Stimulated activated naive CD4-positive, alpha-beta T cell (primary cell): ENCODE results near the gene FAM83B.
"Not testable (repeated sequence)": the region's sequence is repeated elsewhere in the genome, so short reads cannot be mapped to it uniquely, and the experiment has no call there.

ENCODE experiments used
- DNase-seq, 6 experiments: peaks; one replicate each; lab custom pipeline; 2025; lab: John Stamatoyannopoulos, UW

Gene FAM83B

GRCh38 chr6:54846243-54846856 is at the start of gene FAM83B:
TSS of gene FAM83B (plus strand) at chr6:54846771. CDS start at chr6:54870247, 23,476 bp downstream.
- no peak for DNase-seq

DNA sequence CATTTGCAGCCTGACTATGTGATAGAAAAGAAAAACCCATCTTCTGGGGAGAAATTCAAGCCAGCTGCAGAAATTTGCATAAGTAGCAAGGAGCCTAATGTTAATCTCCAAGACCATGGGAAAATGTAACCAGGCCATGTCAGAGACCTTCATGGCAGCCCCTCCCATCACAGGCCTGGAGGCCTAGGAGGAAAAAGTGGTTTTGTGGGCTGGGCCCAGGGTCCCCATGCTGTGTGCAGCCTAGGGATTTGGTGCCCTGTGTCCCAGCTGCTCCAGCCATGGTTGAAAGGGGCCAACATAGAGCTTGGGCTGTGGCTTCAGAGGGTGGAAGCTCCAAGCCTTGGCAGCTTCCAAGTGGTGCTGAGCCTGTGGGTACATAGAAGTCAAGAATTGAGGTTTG is 49.7 kb upstream of the FAM83B start:
- DNase-seq = not testable (repeated sequence)

DNA sequence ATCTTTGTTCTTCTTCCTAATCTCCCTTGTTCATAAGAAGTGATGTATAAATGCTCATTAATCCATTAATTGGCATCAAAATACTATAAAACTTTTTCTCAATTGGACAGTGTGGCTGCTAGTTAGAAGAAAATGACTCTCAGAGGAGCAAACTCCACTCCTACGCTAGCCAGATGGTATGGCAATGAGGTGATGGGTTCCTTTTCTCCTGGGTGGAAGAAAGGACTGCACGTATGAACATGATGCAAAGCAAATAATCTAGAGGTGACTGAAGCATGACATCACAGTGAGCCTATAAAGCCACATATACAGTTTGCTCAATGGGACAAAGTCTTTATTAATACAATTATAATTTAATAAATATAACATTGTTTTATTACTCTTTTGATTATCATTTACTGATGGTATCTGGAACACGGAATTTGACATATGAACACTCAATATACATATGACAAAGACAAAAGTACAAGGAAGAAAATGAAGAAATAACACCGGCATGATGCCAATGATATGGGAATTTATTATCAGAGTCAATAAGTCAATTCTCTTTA is 46.4 kb upstream of the FAM83B start:
- no peak for DNase-seq

GRCh38 chr6:54801244-54801643 is 45.3 kb upstream of the FAM83B start:
- DNase-seq = no peak

GRCh38 chr6:54801669-54802068 is 44.9 kb upstream of the FAM83B start:
- no peak for DNase-seq

- DNase-seq = no peak
These were observed 43.6 kb upstream of the FAM83B start for GRCh38 chr6:54802775-54803634.

DNA sequence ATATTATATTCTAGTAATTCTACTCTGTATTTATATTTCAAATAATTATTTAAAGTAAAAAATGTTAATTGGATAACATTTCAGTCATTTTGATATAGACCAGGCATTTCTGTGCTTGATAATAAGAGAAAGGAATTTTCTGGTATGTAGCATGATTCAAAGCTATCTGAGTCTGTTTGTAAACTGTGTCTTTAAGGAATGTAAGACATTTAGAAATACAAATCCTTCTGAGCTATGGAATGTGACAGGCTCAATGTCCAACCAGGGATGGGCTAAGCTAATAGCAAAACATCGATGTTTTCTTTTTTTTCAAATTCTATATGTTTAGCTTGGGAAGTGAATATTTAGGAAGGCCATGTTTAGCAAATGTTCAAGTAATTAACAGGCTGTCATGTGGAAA is 41.5 kb upstream of the FAM83B start:
- no peak for DNase-seq

DNA sequence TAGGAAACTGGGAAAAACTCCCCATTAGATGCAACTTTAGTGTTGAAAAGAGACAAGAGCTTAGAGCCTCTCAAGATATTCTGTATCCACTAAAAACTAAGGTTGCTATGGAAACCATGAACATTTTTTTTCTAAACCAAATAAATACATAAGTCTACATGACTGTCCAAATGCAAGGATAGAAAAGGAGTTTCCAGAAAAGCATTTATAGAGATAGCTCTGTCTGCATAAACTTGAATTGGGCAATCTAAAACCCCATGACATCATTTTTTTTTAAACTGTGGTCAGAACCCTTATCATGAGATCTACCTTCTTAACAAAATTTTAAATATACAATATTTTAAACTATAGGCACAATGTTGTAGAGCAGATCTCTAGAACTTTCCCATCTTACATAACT is 36.4 kb upstream of the FAM83B start:
- no peak for DNase-seq

GRCh38 chr6:54813892-54814291 is 32.7 kb upstream of the FAM83B start:
- DNase-seq = no peak

GRCh38 chr6:54817236-54817635 is 29.3 kb upstream of the FAM83B start:
- DNase-seq = no peak

GRCh38 chr6:54817834-54818233 is 28.7 kb upstream of the FAM83B start:
- no peak for DNase-seq

DNA sequence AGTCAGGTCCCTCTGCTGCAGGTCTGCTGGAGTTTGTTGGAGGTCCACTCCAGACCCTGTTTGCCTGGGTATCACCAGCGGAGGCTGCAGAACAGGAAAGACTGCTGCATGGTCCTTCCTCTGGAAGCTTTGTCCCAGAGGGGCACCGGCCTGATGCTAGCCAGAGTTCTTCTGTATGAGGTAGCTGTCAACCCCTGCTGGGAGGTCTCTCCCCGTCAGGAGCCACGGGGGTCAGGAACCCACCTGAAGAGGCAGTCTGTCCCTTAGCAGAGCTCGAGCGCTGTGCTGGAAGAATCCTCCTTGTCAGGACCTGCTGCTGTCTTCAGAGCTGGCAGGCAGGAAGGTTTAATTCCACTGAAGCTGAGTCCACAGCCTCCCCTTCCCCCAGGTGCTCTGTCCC is 22.3 kb upstream of the FAM83B start:
- DNase-seq = not testable (repeated sequence)

DNA sequence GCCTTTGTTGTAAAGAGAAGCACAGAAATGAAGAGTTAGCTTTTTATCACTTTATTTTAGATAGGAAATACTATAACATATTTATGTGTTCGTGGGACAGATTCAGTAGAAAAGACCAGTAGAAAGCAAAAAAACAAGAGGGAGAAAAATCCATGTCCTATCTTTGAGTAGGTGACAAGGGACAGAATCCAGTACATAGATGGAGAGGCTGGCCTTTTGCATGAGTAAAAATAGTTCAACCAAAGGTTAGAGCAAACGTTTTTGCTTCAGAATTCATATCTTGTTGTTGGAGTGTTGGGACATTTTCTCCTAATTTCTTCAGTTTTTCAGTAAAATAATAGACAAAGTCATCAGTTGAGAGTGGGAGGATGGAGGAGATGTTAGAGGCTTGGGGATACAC is 19.6 kb upstream of the FAM83B start:
- no peak for DNase-seq

DNA sequence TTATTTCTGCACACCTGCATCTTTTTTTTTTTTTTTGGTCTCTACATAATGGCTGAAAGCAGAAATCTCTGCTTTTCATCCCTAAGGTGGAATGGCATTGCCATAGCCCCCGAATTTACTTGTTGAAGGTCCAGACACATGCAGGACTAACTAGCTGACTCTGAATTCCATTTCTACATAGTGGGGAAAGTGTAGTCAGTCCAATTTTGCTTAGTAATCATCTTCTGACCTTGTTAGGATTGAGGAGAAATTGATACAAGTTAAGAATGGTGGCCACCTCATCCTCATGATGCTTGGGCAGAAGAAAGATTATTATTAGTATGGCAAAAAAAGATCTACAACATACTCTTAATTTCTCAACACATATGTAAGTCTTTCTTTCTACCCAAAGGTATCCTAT is 16.4 kb upstream of the FAM83B start:
- DNase-seq = no peak

- DNase-seq = no peak
These were observed 11.4 kb upstream of the FAM83B start for GRCh38 chr6:54835176-54835575.

GRCh38 chr6:54846857-54847674 is 495 bp downstream of the FAM83B start:
- no peak for DNase-seq

DNA sequence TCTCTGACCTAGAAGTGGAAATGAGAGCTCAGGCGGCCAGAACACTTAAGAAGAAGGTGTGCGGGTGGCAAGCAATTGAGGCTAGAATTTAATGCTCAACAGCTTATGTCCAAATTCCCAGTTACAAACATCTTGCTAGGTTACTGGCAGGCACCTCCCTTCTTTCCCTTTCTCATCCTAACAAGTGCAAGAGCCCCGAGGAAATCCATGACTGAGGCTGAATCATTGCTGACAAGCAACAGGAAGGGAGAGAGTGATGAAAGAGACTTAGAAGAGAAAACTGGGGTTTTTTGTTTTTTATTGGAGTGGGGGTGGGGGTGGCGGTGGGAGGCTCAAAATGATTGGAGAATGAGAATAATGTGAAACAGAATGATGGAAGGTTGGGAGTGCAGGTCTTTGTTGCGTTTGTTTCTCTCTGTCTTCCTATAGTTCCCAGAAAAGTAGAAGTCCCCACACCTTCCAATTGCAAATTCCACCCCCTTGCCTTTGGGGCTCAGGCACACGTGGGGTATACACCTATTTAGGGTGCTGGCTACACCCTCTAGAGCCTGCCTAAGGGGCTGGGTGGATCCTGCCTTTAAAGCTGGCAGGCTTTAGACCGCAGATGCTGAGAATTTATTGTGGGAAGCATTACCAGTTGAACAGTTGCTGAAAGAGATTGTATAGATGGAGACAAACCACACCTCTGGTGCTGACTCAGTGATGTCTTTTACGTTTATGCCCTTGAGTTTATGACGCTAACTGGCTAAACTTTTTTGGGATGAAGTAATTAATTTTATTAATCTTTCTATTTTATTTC is 1.4 kb downstream of the FAM83B start:
- DNase-seq = no peak

GRCh38 chr6:54850114-54850513 is 3.5 kb downstream of the FAM83B start:
- no peak for DNase-seq

- no peak for DNase-seq
These were observed 9.6 kb downstream of the FAM83B start for GRCh38 chr6:54856129-54856528.

DNA sequence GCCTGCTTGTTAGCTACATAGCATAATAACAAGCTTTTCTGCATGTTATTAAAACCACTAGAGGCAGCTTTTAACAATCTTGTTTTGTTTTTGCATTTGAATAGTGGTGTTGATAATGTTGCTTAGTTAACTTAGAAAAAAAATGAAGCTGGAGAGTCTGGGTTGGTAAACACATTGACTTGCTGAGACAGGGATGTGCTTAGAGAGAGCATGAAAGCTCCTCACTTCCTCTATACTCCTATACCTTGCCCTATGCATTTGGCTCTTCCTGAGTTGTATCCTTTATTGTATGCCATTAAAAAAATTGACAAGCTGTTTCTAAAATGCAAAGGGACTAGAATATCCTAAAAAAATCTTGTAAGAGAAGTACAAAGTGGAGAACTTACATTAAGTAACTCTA is 13.6 kb downstream of the FAM83B start:
- no peak for DNase-seq

DNA sequence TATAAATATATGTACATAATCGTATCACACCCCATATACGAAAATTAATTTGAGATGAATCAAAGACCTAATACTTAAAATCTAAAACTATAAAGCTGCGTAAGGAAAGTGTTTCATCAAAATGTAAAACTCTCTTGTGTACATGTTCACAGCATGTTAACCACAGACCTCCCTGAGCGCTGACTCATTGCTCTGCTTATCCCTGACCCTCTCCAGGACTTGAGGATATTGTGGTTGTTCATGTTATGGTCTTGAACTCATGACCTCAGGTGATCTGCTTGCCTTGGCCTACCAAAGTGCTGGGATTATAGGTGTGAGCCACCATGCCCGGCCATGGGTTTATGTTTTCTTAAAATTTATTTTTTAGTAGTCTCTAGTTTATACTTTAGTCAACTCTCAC is 14.2 kb downstream of the FAM83B start:
- DNase-seq = no peak
